Measurements from ENCODE around the gene RNF223.

Gene RNF223

DNA sequence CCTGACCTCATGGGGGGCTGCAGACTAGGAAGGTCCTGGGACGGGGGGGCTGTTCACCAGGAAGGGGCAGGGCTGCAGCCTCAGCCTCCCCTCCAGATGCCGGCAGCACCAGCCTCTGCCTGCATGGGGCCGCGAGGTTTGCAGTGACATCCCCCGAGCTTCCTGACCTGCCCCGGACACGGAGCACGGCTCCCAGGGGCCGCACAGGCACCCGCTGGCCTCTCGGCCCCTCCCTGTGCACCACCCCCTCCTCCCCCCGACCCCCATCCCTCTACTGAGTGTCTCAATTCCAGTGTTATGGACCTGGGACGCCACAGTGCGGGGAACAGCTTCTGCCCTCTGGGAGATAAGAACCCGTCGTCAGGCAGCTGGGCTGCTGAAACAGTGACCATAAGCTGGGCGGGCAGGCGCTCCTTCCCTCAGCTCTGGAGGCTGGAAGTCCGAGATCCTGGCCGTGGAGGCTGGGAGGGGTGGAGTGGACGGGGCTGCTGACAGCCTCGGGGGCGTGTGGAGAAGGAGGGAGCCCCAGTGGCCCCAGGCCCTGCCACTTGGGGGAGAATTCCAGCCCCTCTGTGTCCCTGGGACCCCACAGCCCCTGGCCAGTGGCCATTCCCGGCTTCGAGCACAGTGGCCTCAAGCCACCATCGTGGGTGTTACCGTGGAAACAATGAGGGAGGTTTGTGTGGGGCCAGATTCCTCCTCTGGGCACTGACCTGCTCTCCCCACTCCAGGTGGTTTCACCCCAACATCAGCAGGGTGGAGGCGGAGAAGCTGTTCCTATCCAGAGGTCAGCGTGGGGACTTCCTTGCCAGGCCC is 11.6 kb downstream of the RNF223 start:
- H3K79me2 ChIP-seq (ENCODE audit: low read length) = no peaks in the 10 kb centered on the region
- peaks cover 80% of the 10 kb centered on the region for H3K27me3 ChIP-seq (replicated peaks; ENCODE audit: insufficient read depth, low read length)
- no peaks in the 10 kb centered on the region for H3K36me3 ChIP-seq (replicated peaks; ENCODE audit: insufficient read depth, low read length)

DNA sequence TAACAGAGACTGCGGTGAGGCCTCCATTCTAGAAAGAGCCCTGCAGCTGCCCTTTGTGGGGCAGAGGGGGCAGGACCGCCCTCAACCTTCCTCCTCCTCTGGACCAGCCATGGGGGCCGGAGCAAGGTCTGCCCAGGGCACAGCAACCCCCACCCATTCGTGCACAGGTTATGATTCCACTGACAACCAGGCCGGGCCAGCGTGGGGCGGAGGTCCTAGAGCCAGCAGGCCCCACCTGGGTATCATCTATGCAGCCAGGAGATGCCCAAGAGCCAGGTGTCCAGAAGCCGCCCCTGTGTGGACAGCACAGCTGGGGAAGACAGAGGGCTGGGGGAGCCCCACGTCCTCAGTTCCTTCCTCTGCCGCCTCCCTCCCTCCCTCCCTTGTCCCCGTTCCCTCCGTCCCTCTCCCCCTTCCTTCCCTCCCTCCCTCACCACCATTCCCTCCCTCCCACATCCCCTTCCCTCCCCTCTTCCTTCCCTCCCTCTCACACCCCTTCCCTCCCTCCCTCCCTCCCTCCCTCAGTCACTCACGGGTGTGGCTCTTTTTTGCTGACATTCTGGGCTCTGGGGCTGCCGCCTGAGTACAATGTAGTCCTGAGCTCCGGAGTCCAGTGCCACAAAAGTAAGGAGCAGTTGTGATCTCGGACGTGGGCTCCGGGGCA is 12.3 kb downstream of the RNF223 start:
- H3K27ac ChIP-seq (ENCODE audit: low read length) = no peak overlapping the region
- H3K4me3 ChIP-seq (ENCODE audit: low read length) = no peak overlapping the region
- H2AFZ ChIP-seq (ENCODE audit: low read length) = no peak overlapping the region
- H3K36me3 ChIP-seq (replicated peaks; ENCODE audit: insufficient read depth, low read length) = no peaks in the 10 kb centered on the region
- no peak for DNase-seq
- no peaks in the 10 kb centered on the region for H4K20me1 ChIP-seq (ENCODE audit: insufficient read depth, low read length)
- no peak for TF ChIP-seq EZH2 (optimal IDR thresholded peaks at IDR 0.05; ENCODE audit: low read depth, low read length)
- TF ChIP-seq, protein P1, sequence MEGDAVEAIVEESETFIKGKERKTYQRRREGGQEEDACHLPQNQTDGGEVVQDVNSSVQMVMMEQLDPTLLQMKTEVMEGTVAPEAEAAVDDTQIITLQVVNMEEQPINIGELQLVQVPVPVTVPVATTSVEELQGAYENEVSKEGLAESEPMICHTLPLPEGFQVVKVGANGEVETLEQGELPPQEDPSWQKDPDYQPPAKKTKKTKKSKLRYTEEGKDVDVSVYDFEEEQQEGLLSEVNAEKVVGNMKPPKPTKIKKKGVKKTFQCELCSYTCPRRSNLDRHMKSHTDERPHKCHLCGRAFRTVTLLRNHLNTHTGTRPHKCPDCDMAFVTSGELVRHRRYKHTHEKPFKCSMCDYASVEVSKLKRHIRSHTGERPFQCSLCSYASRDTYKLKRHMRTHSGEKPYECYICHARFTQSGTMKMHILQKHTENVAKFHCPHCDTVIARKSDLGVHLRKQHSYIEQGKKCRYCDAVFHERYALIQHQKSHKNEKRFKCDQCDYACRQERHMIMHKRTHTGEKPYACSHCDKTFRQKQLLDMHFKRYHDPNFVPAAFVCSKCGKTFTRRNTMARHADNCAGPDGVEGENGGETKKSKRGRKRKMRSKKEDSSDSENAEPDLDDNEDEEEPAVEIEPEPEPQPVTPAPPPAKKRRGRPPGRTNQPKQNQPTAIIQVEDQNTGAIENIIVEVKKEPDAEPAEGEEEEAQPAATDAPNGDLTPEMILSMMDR (IDR thresholded peaks at IDR 0.05; ENCODE audit: low read length) = no peak
- TF ChIP-seq EZH2phosphoT487 (IDR thresholded peaks at IDR 0.05; ENCODE audit: low read length) = no peak
- no peaks in the 10 kb centered on the region for H3K79me2 ChIP-seq (ENCODE audit: low read length)
- H3K4me2 ChIP-seq (ENCODE audit: low read depth, low read length) = no peak overlapping the region
- H3K4me1 ChIP-seq (ENCODE audit: low read length) = peaks cover 4% of the 10 kb centered on the region; the same call in 1 of the 2 replicates
- no peaks in the 10 kb centered on the region for H3F3A ChIP-seq (ENCODE audit: insufficient read depth, low read length)
- H3K9me2 ChIP-seq (replicated peaks; ENCODE audit: insufficient read depth, low read length) = no peaks in the 10 kb centered on the region
- peaks cover 81% of the 10 kb centered on the region for H3K27me3 ChIP-seq (replicated peaks; ENCODE audit: insufficient read depth, low read length)
- no peak overlapping the region for H3K9ac ChIP-seq (ENCODE audit: low read length)
- no peaks in the 10 kb centered on the region for H3K9me3 ChIP-seq (replicated peaks; ENCODE audit: insufficient read depth, low read length)

More for the DNA sequence above, 11.6 kb downstream of the RNF223 start:
- no peak overlapping the region for H3K4me3 ChIP-seq (ENCODE audit: low read length)
- no peaks in the 10 kb centered on the region for H3K9me2 ChIP-seq (replicated peaks; ENCODE audit: insufficient read depth, low read length)
- H4K20me1 ChIP-seq (ENCODE audit: insufficient read depth, low read length) = no peaks in the 10 kb centered on the region
- H3F3A ChIP-seq (ENCODE audit: insufficient read depth, low read length) = no peaks in the 10 kb centered on the region
- no peak overlapping the region for H3K27ac ChIP-seq (ENCODE audit: low read length)
- H3K9me3 ChIP-seq (replicated peaks; ENCODE audit: insufficient read depth, low read length) = no peaks in the 10 kb centered on the region
- H3K9ac ChIP-seq (ENCODE audit: low read length) = no peak overlapping the region
- H3K4me2 ChIP-seq (ENCODE audit: low read depth, low read length) = no peak overlapping the region
- H3K4me1 ChIP-seq (ENCODE audit: low read length) = peaks cover 4% of the 10 kb centered on the region; the same call in 1 of the 2 replicates
- no peak overlapping the region for H2AFZ ChIP-seq (ENCODE audit: low read length)
- DNase-seq = no peak
- TF ChIP-seq, protein P1 (IDR thresholded peaks at IDR 0.05; ENCODE audit: low read length) = no peak
- TF ChIP-seq EZH2 (optimal IDR thresholded peaks at IDR 0.05; ENCODE audit: low read depth, low read length) = no peak

DNA sequence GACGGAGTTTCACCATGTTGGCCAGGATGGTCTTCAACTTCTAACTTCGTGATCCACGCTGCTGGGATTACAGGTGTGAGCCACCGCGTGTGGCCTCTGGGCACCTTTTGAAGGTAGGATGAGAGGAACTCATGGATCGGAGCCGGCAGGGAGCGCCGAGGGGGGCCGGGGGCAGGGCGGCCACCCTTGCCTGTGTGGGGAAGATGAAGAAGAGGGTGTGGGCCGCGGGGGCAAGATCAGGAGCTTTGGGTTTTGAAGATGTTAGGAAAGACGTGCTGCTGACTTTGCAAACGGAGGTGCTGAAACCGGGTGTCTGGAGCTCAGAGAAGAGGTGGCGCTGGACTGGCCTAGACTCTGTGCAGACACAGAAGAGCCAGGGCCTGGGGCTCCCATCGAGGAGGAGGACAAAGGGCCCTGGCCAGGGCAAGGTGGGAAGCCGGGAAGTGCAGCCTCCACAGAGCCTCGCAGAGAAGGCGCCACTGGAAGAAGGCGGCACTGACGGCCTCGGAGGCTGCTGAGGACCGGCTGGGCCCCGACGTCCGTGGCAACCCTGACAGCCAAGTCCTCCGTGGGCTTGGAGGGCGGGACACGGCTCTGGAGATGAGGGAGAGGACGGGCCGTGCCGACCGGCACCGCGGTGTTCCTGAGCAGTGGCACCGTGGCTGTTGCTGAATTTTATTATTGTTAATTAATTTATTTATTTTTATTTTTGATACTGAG is 13.7 kb downstream of the RNF223 start:
- no peaks in the 10 kb centered on the region for H3K9me2 ChIP-seq (replicated peaks; ENCODE audit: insufficient read depth, low read length)
- no peak overlapping the region for H2AFZ ChIP-seq (ENCODE audit: low read length)
- no peaks in the 10 kb centered on the region for H3K9me3 ChIP-seq (replicated peaks; ENCODE audit: insufficient read depth, low read length)
- no peak for DNase-seq
- H3K4me1 ChIP-seq (ENCODE audit: low read length) = peaks cover 4% of the 10 kb centered on the region; the same call in 1 of the 2 replicates
- H3K9ac ChIP-seq (ENCODE audit: low read length) = no peak overlapping the region
- H3K27me3 ChIP-seq (replicated peaks; ENCODE audit: insufficient read depth, low read length) = peaks cover 79% of the 10 kb centered on the region
- no peak overlapping the region for H3K4me3 ChIP-seq (ENCODE audit: low read length)
- H3K79me2 ChIP-seq (ENCODE audit: low read length) = no peaks in the 10 kb centered on the region
- H3K36me3 ChIP-seq (replicated peaks; ENCODE audit: insufficient read depth, low read length) = no peaks in the 10 kb centered on the region
- no peak overlapping the region for H3K27ac ChIP-seq (ENCODE audit: low read length)
- no peak overlapping the region for H3K4me2 ChIP-seq (ENCODE audit: low read depth, low read length)
- no peaks in the 10 kb centered on the region for H3F3A ChIP-seq (ENCODE audit: insufficient read depth, low read length)
- no peaks in the 10 kb centered on the region for H4K20me1 ChIP-seq (ENCODE audit: insufficient read depth, low read length)
- TF ChIP-seq, protein P1 (IDR thresholded peaks at IDR 0.05; ENCODE audit: low read length) = no peak
- TF ChIP-seq EZH2 (optimal IDR thresholded peaks at IDR 0.05; ENCODE audit: low read depth, low read length) (no peak), EZH2phosphoT487 (IDR thresholded peaks at IDR 0.05; ENCODE audit: low read length) (no peak)

Data from MM.1S (cell line).